ENCODE measurements around the gene REXO1.

REXO1 gene

DNA sequence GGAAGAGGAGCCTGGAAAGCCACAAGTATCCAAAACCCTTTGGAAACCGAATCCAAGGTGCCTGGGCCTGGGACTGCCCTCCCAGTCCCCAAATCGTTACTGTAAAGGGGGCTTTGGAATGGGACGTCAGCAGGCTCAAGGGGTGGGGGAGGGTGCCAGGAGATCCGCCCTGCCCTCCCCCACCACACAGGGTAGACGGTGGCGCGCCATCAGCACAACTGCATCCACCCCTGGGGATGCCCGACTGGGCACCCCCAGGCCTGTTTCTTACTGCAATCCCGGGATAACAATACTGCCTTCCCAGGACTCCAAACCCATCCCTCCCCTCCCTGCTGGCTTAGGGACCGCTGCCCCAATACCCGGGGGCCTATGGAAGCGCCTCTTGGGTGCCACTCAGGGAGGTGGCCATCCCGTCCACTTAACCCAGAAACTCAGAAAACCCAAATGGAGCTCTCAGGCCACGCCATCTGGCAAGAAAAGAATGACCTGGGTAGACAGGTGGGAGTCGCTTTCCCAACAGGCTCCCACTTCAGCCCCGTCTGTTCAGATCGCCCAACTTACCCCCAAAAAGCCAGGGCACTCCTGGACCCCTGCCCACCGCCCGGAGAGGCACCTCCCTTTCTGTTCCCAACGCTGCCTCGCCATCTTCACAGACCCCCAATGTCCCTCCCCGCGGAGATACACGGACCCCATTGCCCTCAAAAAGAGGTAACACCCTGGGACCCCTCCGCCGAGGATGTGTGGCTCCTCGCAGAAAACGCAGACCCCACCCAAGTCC, 12.7 kb upstream of the REXO1 start:
- no peak for DNase-seq

GRCh38 chr19:1860042-1860775, 11.9 kb upstream of the REXO1 start:
- DNase-seq = peak; percentile 75

GRCh38 chr19:1859331-1859781, 11.1 kb upstream of the REXO1 start:
- DNase-seq = no peak

GRCh38 chr19:1858412-1859081, 10.3 kb upstream of the REXO1 start:
- no peak for DNase-seq

GRCh38 chr19:1857648-1858326, 9.5 kb upstream of the REXO1 start:
- DNase-seq = no peak

GRCh38 chr19:1856698-1857603, 8.7 kb upstream of the REXO1 start:
- DNase-seq = peak; percentile 64

- no peak for DNase-seq
Observed at GRCh38 chr19:1856345-1856697, 8.0 kb upstream of the REXO1 start.

GRCh38 chr19:1855828-1856255, 7.6 kb upstream of the REXO1 start:
- DNase-seq = no peak

DNA sequence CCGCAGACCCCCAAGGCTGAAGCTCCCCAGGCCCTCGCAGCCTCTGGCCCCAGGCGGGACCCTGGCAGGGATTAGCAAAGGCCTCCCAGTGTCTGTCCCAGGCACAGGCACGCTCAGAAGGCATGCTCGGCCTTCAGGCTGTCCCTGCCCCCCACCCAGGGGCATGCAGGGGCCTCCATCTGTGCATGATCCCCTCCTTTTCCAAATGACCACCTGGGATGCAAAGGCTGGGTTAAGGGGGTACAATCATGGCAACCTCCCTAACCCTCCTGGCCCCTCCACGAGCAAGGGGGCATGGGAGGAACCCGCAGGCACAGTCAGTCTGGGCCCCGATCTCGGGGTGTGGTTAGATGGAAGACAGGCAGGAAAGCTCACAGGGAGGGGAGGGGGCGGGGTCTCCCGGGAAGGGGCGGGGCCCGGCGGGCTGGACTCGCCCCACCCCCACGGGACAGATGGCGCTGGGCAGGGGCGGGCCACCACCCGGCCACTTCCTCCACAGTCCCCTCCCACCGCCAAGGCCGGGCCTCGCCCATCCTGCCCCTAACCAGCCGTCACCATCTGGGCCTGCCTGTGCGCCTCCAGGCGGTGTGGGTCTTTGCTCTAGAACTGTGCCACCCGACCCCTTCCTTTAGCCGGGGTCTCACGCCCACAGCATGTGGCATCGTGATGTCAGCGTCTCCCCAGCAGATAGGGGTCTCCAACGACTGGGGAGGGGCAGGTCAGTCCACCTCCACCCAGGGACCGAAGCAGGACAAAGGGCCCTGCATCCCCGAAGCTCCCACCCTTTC, 7.0 kb upstream of the REXO1 start:
- peak; percentile 89 for DNase-seq

DNA sequence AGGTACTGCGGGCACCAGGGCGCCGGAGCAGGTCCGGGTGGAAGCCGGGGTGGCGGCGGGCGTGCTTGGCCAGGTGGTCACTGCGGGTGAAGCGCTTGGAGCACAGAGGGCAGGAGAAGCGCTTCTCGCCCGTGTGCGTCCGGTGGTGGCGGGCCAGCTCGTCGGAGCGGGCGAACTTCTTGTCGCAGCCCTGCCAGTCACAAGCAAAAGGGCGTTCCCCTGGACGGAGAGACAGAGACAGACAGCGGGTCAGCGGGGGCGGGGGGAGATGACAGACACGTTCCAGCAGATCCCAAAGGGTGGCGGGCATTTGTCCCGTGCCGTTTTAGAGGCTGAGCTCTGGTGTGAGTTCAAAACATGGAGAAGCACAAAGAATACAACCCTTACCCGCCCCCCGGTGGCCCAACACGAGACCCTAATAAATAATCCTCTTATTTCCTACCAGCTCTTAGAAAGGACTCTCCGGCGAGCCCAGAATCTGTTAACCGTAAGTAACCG, 6.3 kb upstream of the REXO1 start:
- no peak for DNase-seq

DNA sequence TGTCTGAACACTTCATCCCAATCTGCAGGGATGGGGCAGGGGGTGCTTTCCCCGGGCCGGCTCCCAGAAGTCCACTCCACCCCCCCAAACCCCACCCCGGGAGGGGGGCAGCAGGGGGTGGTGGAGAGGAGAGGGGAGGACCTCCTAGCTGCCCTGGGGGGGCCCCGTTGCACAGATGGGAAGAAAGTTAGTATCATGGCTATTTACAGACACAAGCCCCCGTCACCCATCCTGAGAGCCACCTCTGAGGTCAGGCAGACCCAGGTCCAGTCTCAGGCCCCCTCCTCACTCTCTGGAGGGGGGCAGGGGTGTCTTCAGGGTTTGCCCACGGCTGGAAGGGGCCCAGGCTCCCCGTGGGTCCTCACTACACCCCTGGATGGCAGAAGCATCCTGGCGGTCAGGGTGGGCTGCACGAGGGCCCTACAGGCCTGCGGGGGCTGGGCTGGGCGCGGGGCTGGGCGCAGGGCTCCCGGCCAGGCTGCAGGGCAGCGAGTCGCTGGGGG, 5.8 kb upstream of the REXO1 start:
- no peak for DNase-seq

DNA sequence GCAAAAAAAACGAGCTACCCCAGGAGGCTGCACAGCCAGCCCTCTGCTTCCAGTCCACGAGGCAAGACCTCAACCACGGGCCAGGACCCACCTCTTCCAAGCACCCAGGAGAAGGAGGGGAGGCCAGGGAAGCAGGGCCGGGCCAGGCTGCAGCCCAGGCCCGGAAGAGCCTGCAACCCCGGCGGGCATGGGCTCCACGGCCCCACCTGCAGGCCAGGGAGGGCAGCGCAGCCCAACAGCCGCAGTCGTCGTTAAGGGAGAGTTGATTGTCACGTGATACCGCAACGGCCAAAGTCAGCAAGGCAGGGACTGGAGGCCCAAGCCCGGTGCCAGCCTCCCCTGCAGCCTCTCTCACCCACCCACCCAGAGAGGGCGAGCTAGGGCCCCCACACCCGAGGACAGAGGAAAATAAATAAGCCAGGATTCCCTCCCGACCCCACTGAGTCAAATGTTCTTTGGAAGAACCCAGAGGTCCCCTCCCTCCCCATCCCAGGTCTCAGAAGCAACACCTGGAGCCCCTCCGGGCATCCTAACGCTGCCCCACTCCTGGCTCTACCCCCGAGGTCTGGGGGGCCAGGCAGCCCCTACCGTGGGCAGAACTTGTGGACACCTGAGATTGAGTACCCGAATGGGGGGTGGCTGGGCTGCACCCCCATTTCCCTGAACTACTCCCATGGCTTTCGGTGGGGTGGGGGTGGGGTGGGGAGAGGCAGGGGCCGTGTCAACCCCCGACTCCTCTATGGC, 5.2 kb upstream of the REXO1 start:
- DNase-seq = peak; percentile 74

DNA sequence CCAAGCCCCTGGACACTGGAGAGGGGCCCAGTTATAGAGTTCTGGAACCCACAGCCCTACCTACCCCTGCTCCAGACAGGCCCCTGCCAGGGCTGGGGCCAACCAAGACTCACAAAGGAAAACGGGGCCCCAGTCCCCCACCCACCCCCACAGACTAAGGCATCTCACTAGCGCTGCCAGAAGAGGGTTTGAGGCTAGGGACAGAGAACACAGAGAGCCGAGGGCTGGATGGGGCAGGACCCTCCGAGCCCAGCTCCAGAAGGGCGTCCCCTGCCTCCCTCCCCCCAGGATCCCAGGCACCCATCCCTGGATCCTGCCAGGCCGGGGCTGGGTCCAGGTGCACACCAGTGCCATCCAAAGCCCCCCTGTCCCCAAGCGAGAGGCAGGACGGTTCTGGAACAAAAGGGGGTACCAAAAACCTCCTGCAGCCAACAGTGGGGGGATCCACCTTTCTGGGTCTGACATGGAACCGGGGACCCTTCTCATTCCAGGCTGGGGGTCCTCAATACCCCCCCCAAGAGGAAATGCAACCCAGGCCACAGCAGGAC, 4.4 kb upstream of the REXO1 start:
- DNase-seq = no peak

GRCh38 chr19:1851654-1852580, 3.6 kb upstream of the REXO1 start:
- no peak for DNase-seq

DNA sequence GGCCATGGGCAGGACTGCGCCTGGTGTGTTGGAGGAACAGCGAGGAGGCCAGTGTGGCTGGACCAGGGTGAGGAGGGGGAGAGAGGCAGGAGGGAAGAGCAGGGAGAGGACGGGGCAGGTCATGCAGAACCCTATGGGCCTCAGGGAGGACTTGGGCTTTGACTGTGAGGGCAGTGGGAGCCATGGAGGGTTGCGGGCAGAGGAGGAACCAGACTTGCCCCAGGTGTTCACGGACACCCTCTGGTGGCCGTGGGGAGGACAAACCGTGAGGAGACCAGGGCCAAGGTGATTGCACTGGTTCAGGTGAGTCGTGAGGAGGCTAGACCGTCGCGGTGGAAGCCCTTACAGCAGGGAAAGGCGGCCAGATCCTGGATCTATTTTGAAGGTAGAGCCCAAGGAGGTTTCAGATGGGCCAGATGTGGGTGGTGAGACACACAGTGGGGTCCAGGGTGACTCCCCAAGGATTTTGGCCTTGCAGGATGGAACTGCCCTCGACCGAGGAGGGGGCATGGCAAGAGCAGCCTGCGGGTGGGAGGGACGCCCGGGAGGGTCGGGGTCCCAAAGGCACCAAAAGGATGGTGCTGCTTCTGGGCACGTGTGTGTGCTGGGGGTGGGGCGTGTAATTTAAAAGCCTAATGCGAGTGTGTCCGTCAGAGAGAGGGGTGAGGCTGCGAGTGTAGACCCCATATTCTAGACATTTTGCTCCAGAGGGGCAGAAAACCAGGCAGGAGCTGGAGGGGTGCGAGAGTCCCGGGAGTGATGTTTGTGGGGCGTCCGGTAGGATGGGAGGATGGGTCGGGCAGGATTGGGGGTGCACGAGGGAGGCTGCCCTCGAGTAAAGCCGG, 2.7 kb upstream of the REXO1 start:
- no peak for DNase-seq

DNA sequence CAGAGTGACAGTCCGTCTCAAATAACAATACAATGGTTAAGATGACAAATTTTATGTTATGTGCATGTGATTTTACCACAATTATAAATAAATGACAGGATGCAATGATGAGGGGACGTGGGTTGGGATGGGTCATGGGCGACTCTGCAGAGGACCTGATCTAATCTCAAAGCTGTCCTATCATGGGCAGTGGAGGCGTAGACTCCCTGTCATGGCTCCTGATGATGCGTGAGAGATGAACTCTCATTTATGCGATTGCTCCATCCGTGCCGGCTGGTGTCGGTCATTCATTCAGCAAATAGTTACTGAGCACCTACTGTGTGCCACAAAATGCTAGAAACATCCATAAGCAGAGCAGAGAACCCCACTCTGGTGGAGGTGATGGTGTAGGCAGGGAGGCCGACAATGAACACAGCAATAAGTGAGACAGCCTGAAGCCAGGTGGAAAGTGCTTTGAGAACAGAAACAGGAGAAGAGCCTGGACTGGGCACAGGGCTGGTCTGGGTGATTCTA, 1.7 kb upstream of the REXO1 start:
- no peak for DNase-seq

GRCh38 chr19:1849132-1849474, 820 bp upstream of the REXO1 start:
- no peak for DNase-seq
